Activated naive CD4-positive, alpha-beta T cell treated with anti-CD3 and anti-CD28 coated beads, Interleukin-2, amount 10 ng/mL, durations not matched to agents 7 days and 5 days (primary cell): ENCODE data around the gene CA12.

Experiments used
- CTCF ChIA-PET: fragments of 350-600 bp; sonication (Branson Sonifier 250); formaldehyde crosslinking; loops from one replicate; lab custom pipeline; 2021; ENCODE audit warnings: antibody characterized with exemption; lab: Charles Lee
- DNase-seq: peaks from one replicate; pipeline ENCODE4 v3.0.0-alpha.2; 2020
- H3K27ac Mint-ChIP-seq: one replicate; pipeline ENCODE4 v1.8.0; 2021; ENCODE audit warnings: mild to moderate bottlenecking, moderate library complexity, mixed read lengths
- H3K27me3 Mint-ChIP-seq: one replicate; pipeline ENCODE4 v1.8.0; 2021; ENCODE audit warnings: mild to moderate bottlenecking, mixed read lengths
- H3K36me3 Mint-ChIP-seq: one replicate; pipeline ENCODE4 v1.8.0; 2021; ENCODE audit warnings: mixed read lengths
- H3K4me1 Mint-ChIP-seq: one replicate; pipeline ENCODE4 v1.8.0; 2021; ENCODE audit warnings: mixed read lengths
- H3K4me3 Mint-ChIP-seq: one replicate; pipeline ENCODE4 v1.8.0; 2021; ENCODE audit warnings: mild to moderate bottlenecking, moderate library complexity, mixed read lengths
- H3K9me3 Mint-ChIP-seq: one replicate; pipeline ENCODE4 v1.8.0; 2021; ENCODE audit warnings: mixed read lengths

CA12 gene

GRCh38 chr15:63365273-63365680, 16.4 kb downstream of the CA12 start:
- CTCF ChIA-PET, result no interaction called here

GRCh38 chr15:63364399-63365272, 17.0 kb downstream of the CA12 start:
- DNase-seq, result no peak
- H3K36me3 Mint-ChIP-seq, result no peaks in the 10 kb centered on the region
- no peaks in the 10 kb centered on the region for H3K9me3 Mint-ChIP-seq
- CTCF ChIA-PET, result interaction anchor here (0.8 kb wide), 1 partner anchor 180 kb away, joined by 4 read pairs; no protein-coding TSS in a partner anchor
- H3K27me3 Mint-ChIP-seq, result peaks cover 40% of the 10 kb centered on the region
- no peaks in the 10 kb centered on the region for H3K4me1 Mint-ChIP-seq
- H3K27ac Mint-ChIP-seq, result no peak overlapping the region
- H3K4me3 Mint-ChIP-seq, result no peak overlapping the region

More at GRCh38 chr15:63365273-63365680, 16.4 kb downstream of the CA12 start:
- DNase-seq, result no peak
- Mint-ChIP-seq H3K4me3 (no peak overlapping the region), H3K27ac (no peak overlapping the region), H3K36me3 (no peaks in the 10 kb centered on the region), H3K27me3 (peaks cover 35% of the 10 kb centered on the region), H3K4me1 (no peaks in the 10 kb centered on the region), H3K9me3 (no peaks in the 10 kb centered on the region)

- no peak for DNase-seq
- peaks cover 46% of the 10 kb centered on the region for H3K27me3 Mint-ChIP-seq
- H3K4me1 Mint-ChIP-seq, result no peaks in the 10 kb centered on the region
- H3K36me3 Mint-ChIP-seq, result no peaks in the 10 kb centered on the region
- CTCF ChIA-PET, result interaction anchor here (1.2 kb wide), 1 partner anchor 38 kb away, joined by 3 read pairs; no protein-coding TSS in a partner anchor
- no peak overlapping the region for H3K4me3 Mint-ChIP-seq
- H3K27ac Mint-ChIP-seq, result no peak overlapping the region
- no peaks in the 10 kb centered on the region for H3K9me3 Mint-ChIP-seq
Measured at GRCh38 chr15:63363292-63363691, 18.4 kb downstream of the CA12 start.

- no peaks in the 10 kb centered on the region for H3K36me3 Mint-ChIP-seq
- peaks cover 46% of the 10 kb centered on the region for H3K27me3 Mint-ChIP-seq
- H3K4me3 Mint-ChIP-seq, result no peak overlapping the region
- no peaks in the 10 kb centered on the region for H3K9me3 Mint-ChIP-seq
- H3K27ac Mint-ChIP-seq, result no peak overlapping the region
- no peaks in the 10 kb centered on the region for H3K4me1 Mint-ChIP-seq
- CTCF ChIA-PET, result interaction anchor here (0.8 to 1.2 kb wide), 2 partner anchors 39 to 71 kb away, joined by 3 read pairs; no protein-coding TSS in a partner anchor
- no peak for DNase-seq
Measured at GRCh38 chr15:63362885-63363284, 18.8 kb downstream of the CA12 start.

DNA sequence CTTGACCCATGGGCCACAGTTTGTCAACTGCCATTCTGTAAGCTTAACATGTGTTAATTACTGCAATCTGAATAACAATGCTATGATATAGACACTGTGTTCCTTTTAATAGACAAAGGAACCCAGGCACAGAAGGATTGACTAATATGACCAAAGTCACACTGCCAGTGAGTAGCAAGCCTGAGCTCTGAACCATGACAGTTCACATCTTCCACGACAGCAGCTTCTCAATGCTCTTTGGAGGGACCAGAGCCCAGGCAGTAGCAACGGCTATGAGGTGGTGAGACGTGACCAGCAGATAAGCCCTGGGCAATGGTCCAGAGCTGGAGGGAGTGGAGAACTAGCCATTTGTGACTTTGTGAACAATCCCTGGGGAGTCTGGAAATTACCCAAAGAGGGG, 19.4 kb downstream of the CA12 start:
- no peaks in the 10 kb centered on the region for H3K4me1 Mint-ChIP-seq
- H3K36me3 Mint-ChIP-seq, result no peaks in the 10 kb centered on the region
- no peak overlapping the region for H3K27ac Mint-ChIP-seq
- no peak for DNase-seq
- H3K27me3 Mint-ChIP-seq, result peaks cover 44% of the 10 kb centered on the region
- no peak overlapping the region for H3K4me3 Mint-ChIP-seq
- no peaks in the 10 kb centered on the region for H3K9me3 Mint-ChIP-seq
- CTCF ChIA-PET, result interaction anchor here (0.8 to 1.2 kb wide), 2 partner anchors 39 to 70 kb away, joined by 3 read pairs; no protein-coding TSS in a partner anchor

GRCh38 chr15:63360170-63360569, 21.5 kb downstream of the CA12 start:
- Mint-ChIP-seq H3K36me3 (no peaks in the 10 kb centered on the region), H3K27me3 (peaks cover 34% of the 10 kb centered on the region), H3K4me1 (no peaks in the 10 kb centered on the region), H3K9me3 (no peaks in the 10 kb centered on the region), H3K4me3 (no peak overlapping the region), H3K27ac (no peak overlapping the region)
- no peak for DNase-seq
- CTCF ChIA-PET, result no interaction called here

- no peak overlapping the region for H3K4me3 Mint-ChIP-seq
- no peaks in the 10 kb centered on the region for H3K36me3 Mint-ChIP-seq
- DNase-seq, result no peak
- no peak overlapping the region for H3K27ac Mint-ChIP-seq
- no peaks in the 10 kb centered on the region for H3K4me1 Mint-ChIP-seq
- CTCF ChIA-PET, result no interaction called here
- peaks cover 28% of the 10 kb centered on the region for H3K27me3 Mint-ChIP-seq
- no peaks in the 10 kb centered on the region for H3K9me3 Mint-ChIP-seq
Measured at GRCh38 chr15:63358241-63359029, 23.2 kb downstream of the CA12 start.

DNA sequence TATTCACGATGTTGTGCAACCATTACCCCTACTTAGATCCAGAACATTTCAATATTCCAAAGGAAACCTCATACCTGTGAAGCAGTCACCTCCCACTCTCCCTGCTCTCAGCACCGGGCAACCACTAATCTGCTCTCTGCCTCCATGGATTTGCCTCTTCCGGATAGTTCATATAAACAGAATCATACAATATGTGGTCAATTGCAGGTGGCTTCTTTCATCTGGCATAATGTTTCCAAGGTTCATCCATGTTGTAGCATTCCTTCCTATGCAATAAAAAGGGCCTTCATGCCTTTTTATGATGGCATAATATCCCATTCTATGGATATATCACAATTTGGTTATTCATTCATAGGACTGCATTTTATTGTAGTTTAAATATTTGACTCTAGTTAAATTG, 23.9 kb downstream of the CA12 start:
- Mint-ChIP-seq H3K27ac (no peak overlapping the region), H3K36me3 (no peaks in the 10 kb centered on the region), H3K27me3 (peaks cover 27% of the 10 kb centered on the region), H3K9me3 (no peaks in the 10 kb centered on the region), H3K4me1 (no peaks in the 10 kb centered on the region), H3K4me3 (no peak overlapping the region)
- CTCF ChIA-PET, result no interaction called here
- DNase-seq, result no peak

GRCh38 chr15:63357061-63357460, 24.6 kb downstream of the CA12 start:
- H3K9me3 Mint-ChIP-seq, result no peaks in the 10 kb centered on the region
- H3K36me3 Mint-ChIP-seq, result no peaks in the 10 kb centered on the region
- DNase-seq, result no peak
- H3K27me3 Mint-ChIP-seq, result peaks cover 31% of the 10 kb centered on the region
- no peaks in the 10 kb centered on the region for H3K4me1 Mint-ChIP-seq
- H3K4me3 Mint-ChIP-seq, result no peak overlapping the region
- no peak overlapping the region for H3K27ac Mint-ChIP-seq
- CTCF ChIA-PET, result no interaction called here

- H3K4me3 Mint-ChIP-seq, result no peak overlapping the region
Measured at GRCh38 chr15:63354821-63355650, 26.6 kb downstream of the CA12 start.

GRCh38 chr15:63353887-63354286, 27.8 kb downstream of the CA12 start:
- CTCF ChIA-PET, result no interaction called here
- Mint-ChIP-seq H3K27me3 (peaks cover 29% of the 10 kb centered on the region), H3K36me3 (no peaks in the 10 kb centered on the region), H3K4me1 (no peaks in the 10 kb centered on the region), H3K27ac (no peak overlapping the region), H3K4me3 (no peak overlapping the region), H3K9me3 (no peaks in the 10 kb centered on the region)
- DNase-seq, result no peak

More at GRCh38 chr15:63354821-63355650, 26.6 kb downstream of the CA12 start:
- DNase-seq, result no peak
- H3K4me1 Mint-ChIP-seq, result no peaks in the 10 kb centered on the region
- CTCF ChIA-PET, result no interaction called here
- peaks cover 29% of the 10 kb centered on the region for H3K27me3 Mint-ChIP-seq
- H3K9me3 Mint-ChIP-seq, result no peaks in the 10 kb centered on the region
- H3K36me3 Mint-ChIP-seq, result no peaks in the 10 kb centered on the region
- no peak overlapping the region for H3K27ac Mint-ChIP-seq

DNA sequence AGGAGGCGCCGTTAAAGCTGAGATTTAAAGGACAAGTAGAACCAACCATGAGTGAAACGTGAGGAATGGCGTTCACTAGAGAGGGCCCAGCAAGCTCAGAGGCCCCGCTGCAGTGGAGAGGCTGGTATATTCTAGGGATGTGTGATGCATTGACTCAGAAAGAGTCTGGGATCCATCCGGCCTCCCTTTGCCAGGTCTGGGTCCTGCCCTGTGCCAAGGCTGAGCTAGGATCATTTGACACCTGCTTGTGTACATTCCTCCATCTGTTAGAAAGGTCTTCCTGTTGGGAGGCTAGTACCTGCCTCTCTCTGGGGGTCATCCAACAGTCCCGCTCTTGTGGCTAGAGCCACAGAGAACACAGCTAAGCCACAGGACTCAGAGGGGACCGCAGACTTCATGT, 28.4 kb downstream of the CA12 start:
- no peak for DNase-seq
- CTCF ChIA-PET, result no interaction called here
- Mint-ChIP-seq H3K4me3 (no peak overlapping the region), H3K36me3 (no peaks in the 10 kb centered on the region), H3K27ac (no peak overlapping the region), H3K9me3 (no peaks in the 10 kb centered on the region), H3K4me1 (no peaks in the 10 kb centered on the region), H3K27me3 (peaks cover 25% of the 10 kb centered on the region)

- Mint-ChIP-seq H3K4me1 (no peaks in the 10 kb centered on the region), H3K27me3 (peaks cover 25% of the 10 kb centered on the region), H3K27ac (no peak overlapping the region), H3K36me3 (no peaks in the 10 kb centered on the region), H3K4me3 (no peak overlapping the region), H3K9me3 (no peaks in the 10 kb centered on the region)
- CTCF ChIA-PET, result no interaction called here
- no peak for DNase-seq
Measured at GRCh38 chr15:63352808-63353207, 28.8 kb downstream of the CA12 start.

DNA sequence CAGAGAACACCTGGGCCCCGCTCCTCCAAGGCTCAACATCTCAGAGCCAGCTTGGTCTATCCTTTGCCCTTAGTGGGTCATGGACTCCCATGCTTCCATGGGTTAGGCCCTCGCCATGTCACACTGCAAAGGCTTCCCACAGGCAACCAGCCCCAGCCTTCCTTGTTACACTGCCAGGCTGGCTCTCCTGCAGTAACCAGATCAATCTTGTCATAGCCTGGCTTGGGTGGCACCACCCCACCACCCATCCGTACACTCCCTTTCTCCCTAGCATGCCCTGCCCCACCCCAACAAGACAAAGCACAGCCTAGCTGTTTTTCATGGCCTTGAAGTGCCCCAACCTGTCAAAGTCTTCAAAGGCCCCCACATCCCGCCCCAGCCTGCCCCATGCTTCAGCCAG, 30.5 kb downstream of the CA12 start:
- H3K27ac Mint-ChIP-seq, result no peak overlapping the region
- no peaks in the 10 kb centered on the region for H3K36me3 Mint-ChIP-seq
- CTCF ChIA-PET, result no interaction called here
- no peak for DNase-seq
- no peaks in the 10 kb centered on the region for H3K4me1 Mint-ChIP-seq
- H3K9me3 Mint-ChIP-seq, result no peaks in the 10 kb centered on the region
- peaks cover 25% of the 10 kb centered on the region for H3K27me3 Mint-ChIP-seq
- no peak overlapping the region for H3K4me3 Mint-ChIP-seq
